ENCODE data around the gene DKC1. TPM values are rescaled to one million over a fixed set of nuclear protein-coding genes. Genes with fewer than 3 reads are reported as not detected.
A peak's percentile ranks its signal among the peaks of the same experiment; 100 is the strongest.

DKC1 gene
- total and polyA plus RNA-seq, 2 experiments from 2014 or later, result 120 to 165 TPM

GRCh38 chrX:154714925-154715324 is 47.7 kb upstream of the DKC1 start:
- Histone ChIP-seq H3K4me1 (ENCODE audit: insufficient read depth) (no peaks in the 10 kb centered on the region), H3K9me2 (ENCODE audit: insufficient read depth) (no peaks in the 10 kb centered on the region), H3K27me3 (ENCODE audit: insufficient read depth) (no peaks in the 10 kb centered on the region), H2AFZ (no peak overlapping the region), H3K4me3 (no peak overlapping the region), H4K20me1 (replicated peaks; ENCODE audit: insufficient read depth) (no peaks in the 10 kb centered on the region), H3F3A (replicated peaks; ENCODE audit: low read depth) (no peaks in the 10 kb centered on the region), H3K27ac (ENCODE audit: low read depth) (no peak overlapping the region), H3K36me3 (ENCODE audit: insufficient read depth) (no peaks in the 10 kb centered on the region), H3K4me2 (no peak overlapping the region), H3K79me2 (replicated peaks; ENCODE audit: insufficient read depth) (no peaks in the 10 kb centered on the region)
- Mint-ChIP-seq H3K27ac (no peak overlapping the region), H3K9me3 (no peaks in the 10 kb centered on the region; the same call in 2 of the 3 replicates), H3K36me3 (ENCODE audit: low read depth) (no peaks in the 10 kb centered on the region; the same call in 2 of the 3 replicates), H3K4me1 (peaks cover 2% of the 10 kb centered on the region; the same call in 1 of the 3 replicates), H3K27me3 (ENCODE audit: insufficient read depth, low read depth, poor library complexity) (peaks cover 4% of the 10 kb centered on the region), H3K4me3 (no peak overlapping the region)
- peak; percentile 86 for ATAC-seq
- DNase-seq (ENCODE audit: low spot score), result peak; percentile 60
- TF ChIP-seq REST (IDR thresholded peaks at IDR 0.05; ENCODE audit: unreplicated experiment) (no peak), NANOG (IDR thresholded peaks at IDR 0.05; ENCODE audit: borderline replicate concordance) (no peak), ZNF462 (CRISPR knock-in tag; IDR thresholded peaks at IDR 0.05) (no peak), CTCF (conservative IDR thresholded peaks at IDR 0.05; ENCODE audit: low read depth in 2 of 2) (peak; percentile 69 to 83), EZH2 (IDR thresholded peaks at IDR 0.05; ENCODE audit: low read depth, unreplicated experiment) (no peak), JUNB (IDR thresholded peaks at IDR 0.05; ENCODE audit: unreplicated experiment) (no peak), ZNF114 (CRISPR knock-in tag; IDR thresholded peaks at IDR 0.05) (no peak), ZNF331 (CRISPR knock-in tag; IDR thresholded peaks at IDR 0.05; ENCODE audit: low read depth) (no peak)

Data from GM23338 (cell line).